HK-2 (cell line): ENCODE measurements around the gene NDUFS6.
A peak's percentile ranks its signal among the peaks of the same experiment; 100 is the strongest.

Experiments used
- DNase-seq: peaks from one replicate; pipeline ENCODE4 v3.0.0-alpha.2; 2018; ENCODE audit not compliant: unreplicated experiment

NDUFS6 gene

GRCh38 chr5:1801222-1801966 is at the start of gene NDUFS6:
TSS of gene NDUFS6 (plus strand) at chr5:1801407. CDS start at chr5:1801418, 11 bp downstream.
- DNase-seq = peak; percentile 66

GRCh38 chr5:1751864-1752822 is 49.1 kb upstream of the NDUFS6 start:
- no peak for DNase-seq

GRCh38 chr5:1752881-1753280 is 48.3 kb upstream of the NDUFS6 start:
- DNase-seq = no peak

- DNase-seq = no peak
Measured at GRCh38 chr5:1753490-1753889, 47.7 kb upstream of the NDUFS6 start.

- no peak for DNase-seq
Measured at GRCh38 chr5:1754531-1755220, 46.5 kb upstream of the NDUFS6 start.

- DNase-seq = no peak
Measured at GRCh38 chr5:1755321-1755949, 45.8 kb upstream of the NDUFS6 start.

GRCh38 chr5:1756481-1756880 is 44.7 kb upstream of the NDUFS6 start:
- no peak for DNase-seq

- no peak for DNase-seq
Measured at GRCh38 chr5:1757511-1757910, 43.7 kb upstream of the NDUFS6 start.

GRCh38 chr5:1758574-1758973 is 42.6 kb upstream of the NDUFS6 start:
- no peak for DNase-seq

GRCh38 chr5:1759378-1759970 is 41.7 kb upstream of the NDUFS6 start:
- DNase-seq = no peak

- no peak for DNase-seq
Measured at GRCh38 chr5:1760231-1760630, 41.0 kb upstream of the NDUFS6 start.

- DNase-seq = no peak
Measured at GRCh38 chr5:1760656-1761452, 40.4 kb upstream of the NDUFS6 start.

- DNase-seq = no peak
Measured at GRCh38 chr5:1761453-1761755, 39.8 kb upstream of the NDUFS6 start.

GRCh38 chr5:1762121-1762882 is 38.9 kb upstream of the NDUFS6 start:
- DNase-seq = no peak

GRCh38 chr5:1762883-1763547 is 38.2 kb upstream of the NDUFS6 start:
- no peak for DNase-seq

- DNase-seq = peak; percentile 47
Measured at GRCh38 chr5:1763548-1763911, 37.7 kb upstream of the NDUFS6 start.

GRCh38 chr5:1763960-1764605 is 37.1 kb upstream of the NDUFS6 start:
- no peak for DNase-seq

- DNase-seq = no peak
Measured at GRCh38 chr5:1764606-1764960, 36.6 kb upstream of the NDUFS6 start.
